NCI-H187 (cell line): ENCODE results near the gene ADD3.
"Not testable (repeated sequence)": the region's sequence is repeated elsewhere in the genome, so short reads cannot be mapped to it uniquely, and the experiment has no call there.

Experiments
- DNase-seq, 2 experiments: peaks; one replicate each; lab custom pipeline; 2025; lab: John Stamatoyannopoulos, UW

The ADD3 gene

GRCh38 chr10:109975244-109976190, 32.3 kb upstream of the ADD3 start:
- DNase-seq: no peak

- DNase-seq: no peak
Measured at GRCh38 chr10:109976681-109977080, 31.1 kb upstream of the ADD3 start.

- DNase-seq: no peak
Measured at GRCh38 chr10:109977382-109977806, 30.4 kb upstream of the ADD3 start.

GRCh38 chr10:109978481-109978880, 29.3 kb upstream of the ADD3 start:
- no peak for DNase-seq

GRCh38 chr10:109979215-109979614, 28.6 kb upstream of the ADD3 start:
- DNase-seq: no peak

- DNase-seq: no peak
Measured at GRCh38 chr10:109981650-109982049, 26.1 kb upstream of the ADD3 start.

- DNase-seq: no peak
Measured at GRCh38 chr10:109982123-109982522, 25.7 kb upstream of the ADD3 start.

GRCh38 chr10:109982812-109983211, 25.0 kb upstream of the ADD3 start:
- DNase-seq: no peak

- no peak for DNase-seq
Measured at GRCh38 chr10:109984013-109984412, 23.8 kb upstream of the ADD3 start.

- DNase-seq: not testable (repeated sequence)
Measured at GRCh38 chr10:109985768-109986167, 22.0 kb upstream of the ADD3 start.

- no peak for DNase-seq
Measured at GRCh38 chr10:109987452-109988211, 20.2 kb upstream of the ADD3 start.

GRCh38 chr10:109988212-109988596, 19.6 kb upstream of the ADD3 start:
- DNase-seq: no peak

- no peak for DNase-seq
Measured at GRCh38 chr10:109991266-109991855, 16.4 kb upstream of the ADD3 start.

- no peak for DNase-seq
Measured at GRCh38 chr10:109992485-109992884, 15.3 kb upstream of the ADD3 start.

- DNase-seq: no peak
Measured at GRCh38 chr10:109993551-109994330, 14.0 kb upstream of the ADD3 start.

GRCh38 chr10:109994711-109995577, 12.8 kb upstream of the ADD3 start:
- no peak for DNase-seq

- DNase-seq: no peak
Measured at GRCh38 chr10:109995595-109995994, 12.2 kb upstream of the ADD3 start.

- no peak for DNase-seq
Measured at GRCh38 chr10:109996225-109996624, 11.6 kb upstream of the ADD3 start.

GRCh38 chr10:109996766-109997171, 11.0 kb upstream of the ADD3 start:
- DNase-seq: no peak

GRCh38 chr10:109997233-109997632, 10.6 kb upstream of the ADD3 start:
- no peak for DNase-seq

- DNase-seq: no peak
Measured at GRCh38 chr10:109998513-109998912, 9.3 kb upstream of the ADD3 start.
